HG02943 (cell line): ENCODE measurements around the gene HOXD3.

Source experiments
- ATAC-seq: cut with Tn5 transposase; IDR thresholded peaks from one replicate; pipeline ENCODE4 v1.9.1; 2021; ENCODE audit warnings: mild to moderate bottlenecking, low read depth, moderate library complexity; ENCODE audit not compliant: unreplicated experiment

The HOXD3 gene

DNA sequence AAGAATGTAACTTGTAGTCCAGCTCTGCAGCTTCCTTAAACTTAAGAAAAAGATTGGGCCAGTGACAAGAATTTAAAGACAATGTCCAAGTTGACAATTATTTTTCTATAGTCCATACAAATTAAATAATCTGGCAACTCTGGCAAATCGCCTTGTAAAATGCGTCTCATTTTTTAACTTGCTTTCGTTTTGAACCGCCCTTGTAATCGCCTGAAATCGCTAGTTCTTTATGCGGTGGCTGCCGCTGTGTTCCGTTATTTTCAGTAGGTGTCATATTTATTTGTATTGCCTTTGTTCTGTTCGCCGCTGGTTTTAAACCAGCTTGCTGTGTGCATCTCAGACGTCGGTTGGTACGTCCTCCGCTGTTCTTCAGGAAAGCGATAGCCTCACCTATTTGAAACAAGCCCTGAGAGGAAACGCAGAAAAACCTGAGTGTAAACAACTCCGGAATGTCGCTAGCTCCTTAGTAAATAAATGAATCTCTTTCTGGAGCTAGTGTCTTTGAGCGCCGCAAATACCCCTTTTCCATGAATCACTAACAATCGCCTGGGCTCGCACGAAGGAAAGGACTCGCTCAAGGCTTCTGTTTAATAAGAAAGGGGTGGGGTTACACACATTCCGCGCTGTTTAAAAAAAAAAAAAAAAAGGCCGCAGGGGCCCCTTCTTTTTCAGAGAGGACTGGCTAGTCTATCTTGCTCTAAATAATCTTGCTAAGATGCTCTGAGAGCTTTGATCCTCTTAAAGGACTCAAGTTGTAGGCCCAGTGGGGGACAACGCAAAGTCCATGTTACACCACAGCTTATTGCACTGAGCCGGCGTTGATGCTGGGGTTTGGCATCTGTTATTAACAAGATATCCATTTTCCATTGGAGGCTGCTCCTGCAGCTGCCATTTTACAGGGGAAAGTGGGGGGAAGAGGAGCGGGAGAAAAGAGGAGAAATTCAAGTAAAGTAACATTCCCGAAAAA, 24.6 kb upstream of the HOXD3 start:
- ATAC-seq, result no peak

DNA sequence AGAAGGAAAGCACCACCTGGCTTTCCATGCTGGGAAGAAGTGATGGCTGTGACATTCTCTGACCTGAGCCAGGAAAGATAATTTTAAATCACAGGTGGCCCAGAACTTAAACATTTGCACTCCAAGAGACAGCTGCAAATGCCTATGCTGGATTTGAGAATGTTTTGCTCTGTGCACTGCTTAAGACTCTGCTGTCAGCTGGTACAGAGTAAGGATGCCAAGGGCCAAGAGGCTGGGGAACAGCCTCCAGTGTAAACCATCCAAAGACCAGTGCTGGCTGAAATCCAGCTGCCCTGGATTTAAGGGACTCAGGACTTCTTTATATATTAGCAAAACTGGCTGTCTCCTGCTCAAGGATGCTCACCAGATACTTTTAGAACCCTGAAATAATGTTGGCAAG, 23.7 kb upstream of the HOXD3 start:
- ATAC-seq, result no peak

- ATAC-seq, result no peak
Observed at GRCh38 chr2:176134035-176134434, 23.1 kb upstream of the HOXD3 start.

- ATAC-seq, result no peak
Observed at GRCh38 chr2:176135035-176135440, 22.1 kb upstream of the HOXD3 start.

DNA sequence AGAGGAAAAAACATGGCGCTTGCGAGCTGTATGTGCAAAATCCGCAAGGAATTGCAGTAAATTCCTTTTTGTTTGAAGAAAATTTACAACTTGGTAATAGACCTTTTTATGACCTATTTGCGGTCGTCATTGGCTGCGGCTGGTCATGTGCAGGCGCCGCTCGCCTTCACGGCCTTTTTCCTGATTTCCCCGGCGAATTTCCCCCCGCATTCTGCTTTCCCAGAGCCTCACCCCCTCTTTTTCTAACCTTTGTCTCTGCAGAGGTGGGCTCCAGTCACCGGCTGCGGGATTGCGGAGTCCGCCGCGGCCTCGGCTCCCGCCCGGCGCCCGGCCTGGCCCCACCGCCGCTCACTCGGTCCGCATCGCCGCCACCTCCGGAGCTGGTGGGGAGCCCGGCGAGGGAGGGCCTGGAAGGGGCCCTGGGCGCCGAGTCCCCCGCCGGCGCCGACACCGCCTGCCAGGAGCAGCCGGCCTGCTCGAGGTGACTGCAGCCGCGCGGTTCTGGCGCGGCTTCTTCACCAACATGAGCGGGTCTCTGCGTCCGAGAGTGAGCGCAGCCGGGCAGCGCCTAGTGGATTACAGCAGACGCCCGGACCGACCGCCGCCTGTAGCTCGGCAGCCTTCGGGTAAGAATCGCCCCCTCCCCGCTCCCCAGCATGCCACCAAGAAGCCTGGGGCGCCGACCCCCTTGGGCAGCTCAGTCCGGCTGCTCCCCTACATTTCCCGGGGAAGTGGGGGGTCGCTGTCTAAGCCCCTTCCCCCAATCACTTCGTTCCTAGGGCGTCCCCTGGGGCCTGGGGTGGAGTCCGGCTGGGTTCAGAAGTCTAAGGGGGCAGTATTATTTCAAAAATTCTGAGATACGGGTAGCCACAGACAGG, 20.5 kb upstream of the HOXD3 start:
- ATAC-seq, result no peak

DNA sequence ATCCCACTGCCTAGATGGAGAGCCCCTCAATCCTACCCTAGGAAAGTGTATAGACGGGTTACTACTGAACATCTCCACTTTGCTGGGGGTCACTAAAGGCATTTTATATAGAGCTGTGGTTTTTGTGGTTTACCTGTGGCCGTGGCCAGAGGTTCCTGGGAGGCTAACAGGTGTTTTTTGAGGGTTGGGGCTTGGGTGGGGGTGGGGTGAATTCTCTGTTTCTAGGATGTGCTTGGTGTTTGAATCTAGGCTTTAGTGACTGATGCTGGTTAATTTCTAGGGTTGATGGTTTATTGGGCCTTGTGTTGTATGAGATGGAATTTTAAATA, 19.9 kb upstream of the HOXD3 start:
- ATAC-seq, result no peak

- ATAC-seq, result no peak
Observed at GRCh38 chr2:176137906-176138305, 19.2 kb upstream of the HOXD3 start.

GRCh38 chr2:176138526-176138922, 18.6 kb upstream of the HOXD3 start:
- ATAC-seq, result no peak

DNA sequence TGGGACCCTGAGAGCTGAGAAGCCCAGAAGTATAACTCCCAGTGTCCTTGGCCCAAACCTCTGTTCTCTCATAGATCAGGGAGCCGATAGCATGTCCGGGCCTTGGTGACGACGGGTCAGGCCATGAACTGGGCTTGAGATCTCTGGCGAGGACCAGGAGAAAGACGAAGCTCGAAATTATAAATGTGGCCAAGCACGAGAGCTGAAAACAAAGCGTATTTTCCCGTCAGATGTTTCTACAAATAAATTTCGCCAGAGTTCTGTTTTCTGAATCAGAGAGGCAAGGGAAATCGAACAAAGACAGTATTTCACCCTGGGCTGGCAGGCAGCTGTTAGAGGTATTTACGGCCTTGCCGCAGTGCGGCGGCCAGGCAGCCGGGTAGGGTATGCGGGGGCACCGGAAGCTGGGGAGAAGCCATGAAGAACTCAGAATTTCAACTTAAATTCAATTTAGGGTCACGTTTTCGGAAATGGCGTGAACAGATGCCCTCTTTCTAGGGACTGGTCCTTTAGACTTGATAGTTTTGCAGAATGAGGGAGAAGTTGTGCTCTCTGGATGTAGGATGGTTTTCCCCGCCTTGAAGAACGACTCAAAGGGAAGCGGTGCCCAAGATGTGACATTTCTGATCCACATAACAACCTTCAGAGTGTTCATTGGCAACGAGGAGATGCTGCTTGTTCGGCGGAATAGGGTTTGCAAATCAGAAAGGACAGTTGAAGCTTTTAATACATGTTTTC, 18.0 kb upstream of the HOXD3 start:
- ATAC-seq, result no peak

DNA sequence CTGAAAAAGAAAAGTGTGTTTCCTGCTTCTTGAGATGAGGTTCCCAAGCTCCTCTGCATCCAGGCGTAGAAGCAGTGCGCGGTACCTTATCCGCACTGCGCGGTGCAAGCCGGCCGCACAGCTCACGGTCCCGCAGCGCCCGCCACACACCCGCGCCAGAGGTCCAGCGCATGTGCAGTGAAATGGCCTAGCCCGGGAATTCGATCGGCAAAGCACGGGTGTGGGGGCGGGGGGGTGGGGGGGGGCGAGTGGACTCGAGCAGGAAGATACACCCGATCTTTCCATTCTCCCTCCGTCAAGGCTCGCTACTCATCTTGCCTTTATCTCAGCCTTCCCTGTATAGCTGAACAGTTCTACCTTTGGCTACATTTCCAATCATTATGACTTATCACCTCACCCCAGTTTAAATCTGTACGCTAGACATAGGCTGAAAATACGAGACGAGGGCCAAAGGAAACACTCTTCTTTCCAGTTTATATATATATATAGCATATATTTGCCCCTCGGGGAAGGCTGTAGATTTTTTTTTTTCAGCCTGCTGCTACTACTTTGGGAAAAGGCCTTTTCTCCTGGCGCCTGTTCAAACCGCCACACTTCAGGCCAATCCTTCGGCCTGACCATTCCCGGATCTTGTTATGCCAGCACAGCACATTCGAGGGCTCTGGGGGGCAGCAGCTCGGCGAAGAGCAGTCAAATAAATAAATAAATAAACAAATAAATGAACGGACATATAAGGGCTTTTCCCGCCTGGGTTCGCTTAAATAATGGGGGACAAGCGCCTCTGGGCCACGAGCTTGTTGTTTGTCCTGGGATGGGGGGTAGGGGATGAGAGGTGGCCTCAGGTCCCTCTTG, 17.2 kb upstream of the HOXD3 start:
- ATAC-seq, result no peak

- peak; percentile 77 for ATAC-seq
Observed at GRCh38 chr2:176140513-176141317, 16.4 kb upstream of the HOXD3 start.

DNA sequence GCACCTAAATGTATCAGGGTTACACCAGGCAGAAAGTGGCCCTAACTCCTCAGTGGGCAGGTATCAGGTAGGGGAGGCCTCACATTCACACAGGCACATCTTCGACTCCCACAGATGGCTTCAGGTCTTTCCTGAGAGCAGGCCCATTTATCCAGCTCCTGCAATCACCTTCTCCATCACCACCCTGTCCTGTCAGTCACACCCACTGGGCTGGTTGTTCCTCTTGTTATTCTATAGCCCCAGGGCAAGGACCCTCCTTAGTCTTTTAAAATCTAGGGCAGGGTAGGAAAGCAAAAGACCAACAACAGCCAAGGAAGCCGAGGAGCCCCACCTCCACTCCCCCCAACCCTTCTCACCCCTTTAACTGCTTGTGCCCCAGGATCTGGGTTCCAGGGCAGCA, 14.8 kb upstream of the HOXD3 start:
- no peak for ATAC-seq

- no peak for ATAC-seq
Observed at GRCh38 chr2:176145085-176145969, 11.8 kb upstream of the HOXD3 start.

GRCh38 chr2:176146101-176146500, 11.0 kb upstream of the HOXD3 start:
- ATAC-seq, result no peak

GRCh38 chr2:176146645-176147044, 10.5 kb upstream of the HOXD3 start:
- no peak for ATAC-seq

DNA sequence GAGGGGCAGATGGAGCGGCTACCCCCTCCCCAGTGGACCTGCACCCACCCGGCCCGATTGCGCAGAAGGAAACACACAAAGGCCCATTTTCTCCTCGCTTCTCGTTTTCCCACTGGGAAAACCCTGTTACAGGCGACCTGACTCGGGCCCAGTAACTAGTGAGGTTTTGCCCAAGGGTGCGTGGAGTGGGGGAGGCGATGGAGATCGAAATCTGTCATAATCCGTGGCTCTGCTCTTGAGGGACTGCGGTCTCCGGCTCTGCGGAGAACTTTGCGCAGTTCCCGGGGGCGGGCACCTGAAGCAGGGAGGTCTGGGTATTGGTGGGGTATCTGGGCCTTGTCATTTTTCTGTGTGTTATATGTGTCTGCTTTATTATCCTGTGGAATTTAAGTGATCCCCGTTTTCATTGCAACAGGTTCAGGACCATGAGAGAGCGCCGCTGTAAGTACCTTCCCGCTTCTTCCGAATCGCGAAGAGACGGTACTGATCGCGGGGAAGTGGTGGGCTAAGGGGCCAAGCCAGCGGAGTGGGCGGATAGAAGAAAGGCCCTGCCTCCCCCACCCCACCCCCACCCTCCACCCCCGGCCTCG, 9.8 kb upstream of the HOXD3 start:
- no peak for ATAC-seq

DNA sequence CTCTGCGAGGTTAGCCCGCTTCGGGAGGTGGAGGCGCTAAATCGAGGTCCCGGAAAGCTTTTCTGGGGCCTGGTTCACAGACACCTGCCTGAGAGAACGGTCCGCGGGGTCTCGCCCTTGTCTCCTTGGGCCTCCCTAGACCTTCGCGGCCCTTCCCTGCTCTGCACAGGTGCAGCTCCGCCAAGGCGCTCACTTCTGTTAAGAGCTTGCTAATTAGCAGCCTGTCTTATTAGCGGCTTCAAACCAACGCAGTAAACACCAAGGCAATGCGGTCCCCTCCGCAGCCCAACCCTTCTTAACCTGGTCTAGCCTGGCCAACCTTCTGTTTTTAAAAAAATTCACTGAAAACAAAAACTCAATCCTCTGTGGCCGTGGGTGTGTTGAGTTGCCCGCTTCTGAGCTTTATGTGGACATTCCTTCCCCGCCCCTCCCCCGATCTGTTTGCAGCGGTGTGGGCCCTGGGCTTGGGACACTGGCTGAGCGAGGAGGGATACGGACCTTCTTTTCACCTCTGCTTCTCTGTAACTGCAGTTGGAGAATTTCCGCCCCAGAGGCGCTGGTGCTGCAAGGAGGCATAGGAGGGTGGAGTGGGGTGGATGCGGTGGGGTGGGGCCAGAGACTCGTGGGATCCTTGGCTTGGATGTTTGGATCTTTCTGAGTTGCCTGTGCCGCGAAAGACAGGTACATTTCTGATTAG, 9.2 kb upstream of the HOXD3 start:
- no peak for ATAC-seq
